Parathyroid adenoma (tissue), 2 donors: ENCODE results near the gene ZNF160.
"Not testable (repeated sequence)": the region's sequence is repeated elsewhere in the genome, so short reads cannot be mapped to it uniquely, and the experiment has no call there.

Experiments used
- H2AFZ ChIP-seq: fragments of 300-600 bp; sonication (generic); one replicate; pipeline ENCODE4 v1.7.0; 2017; ENCODE audit warnings: antibody characterized with exemption, mild to moderate bottlenecking
- H3K27ac ChIP-seq: fragments of 300-600 bp; sonication (generic); one replicate; pipeline ENCODE4 v1.7.0; 2017
- H3K27me3 ChIP-seq: fragments of 300-600 bp; sonication (generic); one replicate; pipeline ENCODE4 v1.7.0; 2017; ENCODE audit warnings: low read length; ENCODE audit not compliant: control insufficient read depth, insufficient read depth
- H3K36me3 ChIP-seq: fragments of 300-600 bp; sonication (generic); one replicate; pipeline ENCODE4 v1.7.0; 2017; ENCODE audit warnings: low read length; ENCODE audit not compliant: control insufficient read depth, insufficient read depth
- H3K4me1 ChIP-seq: fragments of 300-600 bp; sonication (generic); one replicate; pipeline ENCODE4 v1.7.0; 2017; ENCODE audit warnings: control low read depth
- H3K4me2 ChIP-seq: fragments of 300-600 bp; sonication (generic); one replicate; pipeline ENCODE4 v1.7.0; 2017; ENCODE audit warnings: low read length
- H3K4me3 ChIP-seq: fragments of 300-600 bp; sonication (generic); one replicate; pipeline ENCODE4 v1.7.0; 2017; ENCODE audit warnings: low read depth, low read length
- H3K79me2 ChIP-seq: fragments of 300-600 bp; sonication (generic); one replicate; pipeline ENCODE4 v1.7.0; 2017; ENCODE audit warnings: control low read depth
- H3K9ac ChIP-seq: fragments of 300-600 bp; sonication (generic); one replicate; pipeline ENCODE4 v1.7.0; 2017; ENCODE audit warnings: mild to moderate bottlenecking
- H3K9me3 ChIP-seq: fragments of 300-600 bp; sonication (generic); one replicate; pipeline ENCODE4 v1.7.0; 2017; ENCODE audit warnings: low read length; ENCODE audit not compliant: control insufficient read depth
- TF ChIP-seq, protein P1 (sequence below): fragments of 300-600 bp; sonication (generic); IDR thresholded peaks from one replicate; pipeline ENCODE4 v1.7.0; 2017; ENCODE audit warnings: antibody characterized with exemption, mild to moderate bottlenecking
- donor health status: primary hyperparathyroidism.

The ZNF160 gene

DNA sequence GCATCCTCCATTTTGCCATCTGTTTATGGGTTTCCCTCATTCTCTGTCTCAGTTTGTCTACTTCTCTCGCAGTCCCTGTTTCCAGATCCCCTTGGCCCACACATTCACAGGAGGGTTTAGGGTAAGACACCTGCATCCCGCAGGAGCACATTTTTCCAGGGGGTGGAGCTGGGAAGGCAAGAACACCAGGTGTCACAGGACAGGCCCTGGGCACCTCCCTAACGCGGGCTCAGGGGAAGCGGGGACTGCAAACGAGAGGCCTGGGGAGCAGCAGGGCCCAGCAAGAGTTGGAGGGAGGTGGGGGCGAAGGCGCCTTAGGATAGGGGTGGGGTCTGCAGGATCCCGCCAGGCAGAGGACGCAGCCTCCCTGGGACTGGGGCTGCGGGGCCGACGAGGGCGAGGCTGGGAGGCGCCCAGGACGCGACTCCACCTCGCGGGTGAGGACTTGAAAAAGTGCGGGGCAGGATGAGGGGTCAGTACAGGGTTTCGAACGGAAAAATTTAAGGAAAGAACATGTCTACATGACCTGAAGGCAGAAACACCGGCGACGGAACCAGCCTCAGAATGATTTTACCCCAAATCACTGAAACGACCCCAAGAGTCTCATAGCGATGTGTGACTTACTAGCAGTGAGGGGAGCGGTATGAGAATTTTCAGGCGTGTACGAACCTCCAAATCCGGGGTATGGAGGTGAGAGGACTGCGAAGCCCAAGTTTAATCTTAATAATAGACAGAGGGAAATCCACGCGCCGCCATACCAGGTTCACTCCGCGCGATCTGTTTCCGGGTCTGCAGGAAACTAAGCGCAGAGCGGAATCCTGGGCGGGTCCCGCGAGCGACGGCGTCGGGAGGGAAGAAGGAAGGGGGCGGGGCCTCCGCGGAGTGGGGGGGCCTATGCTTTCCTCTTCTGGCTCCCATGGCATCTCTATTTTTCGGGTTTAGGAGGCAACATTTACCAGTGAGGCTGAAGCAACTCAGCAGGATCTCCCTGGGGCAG lies 65.8 kb downstream of the ZNF160 start:
- H3K4me1 ChIP-seq: no peaks in the 10 kb centered on the region
- TF ChIP-seq, protein P1, sequence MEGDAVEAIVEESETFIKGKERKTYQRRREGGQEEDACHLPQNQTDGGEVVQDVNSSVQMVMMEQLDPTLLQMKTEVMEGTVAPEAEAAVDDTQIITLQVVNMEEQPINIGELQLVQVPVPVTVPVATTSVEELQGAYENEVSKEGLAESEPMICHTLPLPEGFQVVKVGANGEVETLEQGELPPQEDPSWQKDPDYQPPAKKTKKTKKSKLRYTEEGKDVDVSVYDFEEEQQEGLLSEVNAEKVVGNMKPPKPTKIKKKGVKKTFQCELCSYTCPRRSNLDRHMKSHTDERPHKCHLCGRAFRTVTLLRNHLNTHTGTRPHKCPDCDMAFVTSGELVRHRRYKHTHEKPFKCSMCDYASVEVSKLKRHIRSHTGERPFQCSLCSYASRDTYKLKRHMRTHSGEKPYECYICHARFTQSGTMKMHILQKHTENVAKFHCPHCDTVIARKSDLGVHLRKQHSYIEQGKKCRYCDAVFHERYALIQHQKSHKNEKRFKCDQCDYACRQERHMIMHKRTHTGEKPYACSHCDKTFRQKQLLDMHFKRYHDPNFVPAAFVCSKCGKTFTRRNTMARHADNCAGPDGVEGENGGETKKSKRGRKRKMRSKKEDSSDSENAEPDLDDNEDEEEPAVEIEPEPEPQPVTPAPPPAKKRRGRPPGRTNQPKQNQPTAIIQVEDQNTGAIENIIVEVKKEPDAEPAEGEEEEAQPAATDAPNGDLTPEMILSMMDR: no peak
- H2AFZ ChIP-seq: no peak overlapping the region
- no peaks in the 10 kb centered on the region for H3K27me3 ChIP-seq
- H3K4me2 ChIP-seq: peak overlapping the region; percentile 65
- H3K4me3 ChIP-seq: peak overlapping the region; percentile 52
- H3K36me3 ChIP-seq: no peaks in the 10 kb centered on the region
- H3K9ac ChIP-seq: no peak overlapping the region
- H3K9me3 ChIP-seq: no peaks in the 10 kb centered on the region
- no peak overlapping the region for H3K27ac ChIP-seq
- no peaks in the 10 kb centered on the region for H3K79me2 ChIP-seq

DNA sequence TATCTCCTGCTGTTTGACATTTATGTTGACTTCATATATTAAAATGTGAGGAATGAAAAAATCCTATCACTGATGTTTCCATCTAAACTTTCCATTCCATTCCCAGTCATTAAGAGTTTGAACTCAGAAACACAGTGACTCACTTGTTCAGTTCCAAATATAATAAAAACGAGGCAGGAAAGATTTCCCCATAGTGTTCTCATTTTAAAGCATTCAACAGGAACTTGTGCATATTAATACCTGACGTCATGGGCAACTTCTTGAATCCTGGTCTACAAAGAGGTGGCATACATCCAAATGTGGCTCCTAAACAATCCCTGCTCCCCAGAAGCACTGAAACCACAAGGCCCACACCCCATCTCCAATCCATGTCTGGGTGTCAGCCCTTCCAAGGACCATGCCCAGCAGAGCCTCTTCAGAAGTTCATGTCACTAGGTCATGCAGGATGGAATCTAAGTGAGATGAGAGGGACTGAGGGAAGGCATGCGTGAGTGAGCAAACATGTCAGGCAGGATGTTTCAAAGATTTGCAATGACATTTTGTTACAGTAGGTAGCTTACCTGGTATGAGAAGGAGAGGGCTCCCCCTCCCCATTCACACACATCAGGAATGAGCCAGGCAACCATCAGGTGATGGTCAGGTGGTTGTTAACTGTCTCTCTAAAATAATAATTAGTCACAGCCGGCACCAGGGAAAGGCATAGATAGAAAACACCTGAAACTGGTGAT lies 68.1 kb downstream of the ZNF160 start:
- Histone ChIP-seq H2AFZ (no peak overlapping the region), H3K9me3 (no peaks in the 10 kb centered on the region), H3K27me3 (no peaks in the 10 kb centered on the region), H3K79me2 (no peaks in the 10 kb centered on the region), H3K4me1 (no peaks in the 10 kb centered on the region), H3K4me2 (no peak overlapping the region), H3K9ac (no peak overlapping the region), H3K27ac (no peak overlapping the region), H3K36me3 (no peaks in the 10 kb centered on the region), H3K4me3 (no peak overlapping the region)
- TF ChIP-seq, protein P1: no peak

DNA sequence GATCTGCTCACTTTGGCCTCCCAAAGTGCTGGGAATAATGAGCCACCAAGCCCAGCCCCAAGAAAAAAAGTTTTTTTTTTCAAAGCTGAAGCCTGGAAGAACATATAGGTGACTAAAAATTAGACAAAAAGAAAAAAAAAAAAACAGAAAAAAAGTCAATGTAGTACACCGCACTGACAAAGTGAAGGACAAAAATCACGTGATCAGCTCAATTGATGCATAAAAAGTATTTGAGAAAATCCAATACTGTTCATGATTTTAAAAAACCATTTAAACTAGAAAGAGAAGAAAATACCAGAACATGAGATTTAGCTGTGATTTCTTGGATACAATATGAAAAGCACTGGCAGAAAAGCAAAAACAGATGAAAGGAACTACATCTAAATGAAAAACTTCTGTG lies 69.2 kb downstream of the ZNF160 start:
- Histone ChIP-seq H3K4me1 (no peaks in the 10 kb centered on the region), H3K79me2 (no peaks in the 10 kb centered on the region), H3K9ac (no peak overlapping the region), H3K36me3 (no peaks in the 10 kb centered on the region), H2AFZ (no peak overlapping the region), H3K4me2 (no peak overlapping the region), H3K4me3 (no peak overlapping the region), H3K9me3 (no peaks in the 10 kb centered on the region), H3K27me3 (no peaks in the 10 kb centered on the region), H3K27ac (no peak overlapping the region)
- TF ChIP-seq, protein P1: no peak

DNA sequence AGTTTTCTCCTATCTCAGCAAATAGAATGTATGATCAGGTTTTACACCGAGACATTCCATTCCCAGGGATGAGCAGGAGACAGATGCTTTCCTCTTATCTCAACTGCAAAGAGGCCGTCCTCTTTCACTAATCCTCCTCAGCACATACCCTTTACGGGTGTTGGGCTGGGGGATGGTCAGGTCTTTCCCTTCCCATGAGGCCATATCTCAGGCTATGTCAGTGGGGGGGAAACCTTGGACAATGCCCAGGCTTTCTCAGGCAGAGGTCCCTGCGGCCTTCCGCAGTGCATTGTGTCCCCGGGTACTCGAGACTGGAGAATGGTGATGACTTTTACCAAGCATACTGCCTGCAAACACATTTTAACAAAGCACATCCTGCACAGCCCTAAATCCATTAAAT lies 74.9 kb downstream of the ZNF160 start:
- H3K9me3 ChIP-seq, H3K4me3 ChIP-seq, H2AFZ ChIP-seq, H3K36me3 ChIP-seq, H3K9ac ChIP-seq, H3K4me2 ChIP-seq, H3K79me2 ChIP-seq, H3K4me1 ChIP-seq, H3K27ac ChIP-seq, H3K27me3 ChIP-seq: not testable (repeated sequence)

DNA sequence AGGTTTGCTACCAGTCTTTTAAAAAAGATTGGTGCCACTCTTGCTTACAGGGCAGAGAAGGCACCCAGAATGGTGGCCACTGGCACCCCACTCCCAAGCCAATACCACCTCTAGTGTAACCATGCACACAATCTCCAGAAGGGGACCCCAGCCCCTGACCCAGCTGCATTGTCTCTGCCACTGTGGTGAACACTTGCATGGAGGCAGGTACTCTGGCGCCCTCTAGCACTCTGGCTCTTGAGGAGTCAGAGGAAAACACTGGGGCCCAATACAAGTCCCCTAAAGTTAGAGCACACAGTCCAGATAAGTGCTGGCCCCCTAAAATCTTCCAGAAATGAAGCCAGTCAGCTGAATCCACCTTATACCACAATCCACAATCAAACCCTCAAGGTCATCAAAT lies 83.5 kb downstream of the ZNF160 start:
- no peaks in the 10 kb centered on the region for H3K79me2 ChIP-seq
- TF ChIP-seq, protein P1: no peak
- no peak overlapping the region for H3K4me3 ChIP-seq
- no peaks in the 10 kb centered on the region for H3K9me3 ChIP-seq
- H3K27ac ChIP-seq: no peak overlapping the region
- H3K27me3 ChIP-seq: no peaks in the 10 kb centered on the region
- H3K9ac ChIP-seq: no peak overlapping the region
- H2AFZ ChIP-seq: no peak overlapping the region
- no peaks in the 10 kb centered on the region for H3K4me1 ChIP-seq
- H3K4me2 ChIP-seq: no peak overlapping the region
- H3K36me3 ChIP-seq: no peaks in the 10 kb centered on the region
